K562 (cell line): ENCODE results near the gene HPN. TPM values are rescaled to one million over a fixed set of nuclear protein-coding genes. Genes with fewer than 3 reads are reported as not detected.

Experiments used
- ATAC-seq: fragments of 200-7000 bp; cut with Tn5 transposase; 3 replicates; pipeline ENCODE4 v1.9.1; 2020; ENCODE audit warnings: moderate library complexity
- BruUV-seq: library from RNA; stranded (reverse); fragments of 400-500 nt; replicated peaks from 2 replicates; lab custom pipeline; 2021; lab: Mats Ljungman, UMichigan
- CTCF ChIA-PET: fragments of 300-600 bp; formaldehyde crosslinking; extraction: SDS; loops from one replicate; lab custom pipeline; 2021; ENCODE audit warnings: low intra/inter-chr PET ratio; lab: Yijun Ruan, JAX
- POLR2A ChIA-PET: fragments of 300-600, 350-650 bp; sonication (Branson Sonifier 250); formaldehyde crosslinking; extraction: SDS; loops from one replicate; lab custom pipeline; 2021; ENCODE audit warnings: antibody characterized with exemption, inconsistent platforms; lab: Yijun Ruan, JAX
- DNase-seq, 4 experiments: peaks; one replicate each; pipeline versions ENCODE4 v3.0.0 to v3.0.0-alpha.2; 2011 to 2018; ENCODE audit warnings: low spot score in 3 of 4, mixed read lengths in 3 of 4; ENCODE audit errors: extremely low read depth in 1 of 4
- FAIRE-seq: peaks from 2 replicates; lab custom pipeline; 2011; peaks lifted over from hg19 to GRCh38; lab: Jason Lieb, UNC
- H2AFZ ChIP-seq: 2 replicates; pipeline ENCODE4 v1.6.0; 2011; ENCODE audit warnings: low read depth, low read length, control low read depth, inconsistent platforms
- H3K27ac ChIP-seq: fragments of 200-600 bp; 3 replicates; pipeline ENCODE4 v1.8.0; 2011; ENCODE audit warnings: low read depth, mild to moderate bottlenecking, control low read depth, inconsistent platforms, low read length, moderate library complexity, mixed read lengths; ENCODE audit errors: extremely low read depth
- H3K27me3 ChIP-seq, 2 experiments: fragments of 300-600 bp in 1 of 2; 2 replicates in 1 of 2; 3 replicates in 1 of 2; pipeline versions ENCODE4 v1.6.0 to v1.8.0; 2011; ENCODE audit warnings: inconsistent platforms in 2 of 2, low read length in 2 of 2, mild to moderate bottlenecking in 1 of 2, mixed read lengths in 1 of 2, moderate library complexity in 1 of 2; ENCODE audit not compliant: control insufficient read depth in 2 of 2, insufficient read depth in 2 of 2
- H3K36me3 ChIP-seq: fragments of 300-600 bp; 3 replicates; pipeline ENCODE4 v1.8.0; 2011; ENCODE audit warnings: mild to moderate bottlenecking, low read length, inconsistent platforms; ENCODE audit not compliant: control insufficient read depth, insufficient read depth
- H3K4me1 ChIP-seq, 2 experiments: fragments of 200-600 bp in 1 of 2; replicated peaks in 1 of 2; 2 replicates in 1 of 2; 3 replicates in 1 of 2; pipeline versions ENCODE4 v1.5.1 to v1.8.0; 2011; ENCODE audit warnings: inconsistent platforms in 2 of 2, low read length in 2 of 2, mild to moderate bottlenecking in 1 of 2, mixed read lengths in 1 of 2, moderate library complexity in 1 of 2; ENCODE audit not compliant: control insufficient read depth in 2 of 2, insufficient read depth in 2 of 2
- H3K4me2 ChIP-seq: 2 replicates; pipeline ENCODE4 v1.6.1; 2011; ENCODE audit warnings: low read length, control low read depth, inconsistent platforms, mixed read lengths; ENCODE audit not compliant: insufficient read depth
- H3K4me3 ChIP-seq: fragments of 200-600 bp; sonication (generic), shearing (Covaris generic); 2 replicates; pipeline ENCODE4 v1.5.1; 2016; ENCODE audit warnings: control low read depth, inconsistent platforms
- H3K79me2 ChIP-seq: fragments of 200-600 bp; 3 replicates; pipeline ENCODE4 v1.8.0; 2011; ENCODE audit warnings: low read length, inconsistent platforms; ENCODE audit not compliant: control insufficient read depth, insufficient read depth
- H3K9ac ChIP-seq, 2 experiments: 2 replicates each; pipeline versions ENCODE4 v1.6.0 to v1.6.1; 2011; ENCODE audit warnings: low read depth in 2 of 2, low read length in 2 of 2, control low read depth in 1 of 2, inconsistent platforms in 1 of 2, mild to moderate bottlenecking in 1 of 2, mixed read lengths in 1 of 2; ENCODE audit not compliant: insufficient read depth in 1 of 2
- H3K9me1 ChIP-seq: one replicate; pipeline ENCODE4 v1.6.0; 2011; ENCODE audit warnings: inconsistent platforms, mild to moderate bottlenecking, low read length, moderate library complexity; ENCODE audit not compliant: control insufficient read depth, insufficient read depth
- H3K9me3 ChIP-seq: replicated peaks from 2 replicates; pipeline ENCODE4 v1.5.1; 2011; ENCODE audit warnings: low read depth, low read length, inconsistent platforms; ENCODE audit not compliant: control insufficient read depth, insufficient read depth
- H4K20me1 ChIP-seq: replicated peaks from 2 replicates; pipeline ENCODE4 v1.6.1; 2011; ENCODE audit warnings: low read length, inconsistent platforms, mixed read lengths; ENCODE audit not compliant: control insufficient read depth, insufficient read depth
- BHLHE40 ChIP-seq: IDR thresholded peaks from 2 replicates; pipeline ENCODE4 v1.6.1; 2011; ENCODE audit warnings: low read length, improper control_type of control experiment
- E4F1 ChIP-seq: fragments of 250-450 bp; sonication (Bioruptor Pico); IDR thresholded peaks from 2 replicates; pipeline ENCODE4 v1.5.0; 2021; ENCODE audit warnings: mild to moderate bottlenecking, borderline replicate concordance
- EP400 ChIP-seq: fragments of 450-650 bp; IDR thresholded peaks from 2 replicates; pipeline ENCODE4 v1.6.1; 2017; ENCODE audit warnings: antibody characterized with exemption, mild to moderate bottlenecking, moderate library complexity
- FOXP1 ChIP-seq: sonication (generic); formaldehyde crosslinking; IDR thresholded peaks from 2 replicates; pipeline ENCODE4 v1.8.0; 2022; ENCODE audit warnings: mild to moderate bottlenecking, missing genetic modification reagents
- NONO ChIP-seq, 2 experiments: fragments of 200-400 bp in 1 of 2; fragments of 450-650 bp in 1 of 2; formaldehyde crosslinking in 1 of 2; IDR thresholded peaks; 2 replicates each; pipeline ENCODE4 v1.6.1; 2017; ENCODE audit warnings: low read depth in 2 of 2, mild to moderate bottlenecking in 2 of 2, moderate library complexity in 2 of 2, low read length in 1 of 2
- PCBP1 ChIP-seq: fragments of 200-400 bp; formaldehyde crosslinking; IDR thresholded peaks from 2 replicates; pipeline ENCODE4 v1.6.1; 2018; ENCODE audit warnings: mild to moderate bottlenecking, low read depth, low read length; ENCODE audit not compliant: poor library complexity, severe bottlenecking
- POU5F1 ChIP-seq: fragments of 150-350 bp; IDR thresholded peaks from 2 replicates; pipeline ENCODE4 v1.6.1; 2014; ENCODE audit warnings: borderline replicate concordance, low read length, low read depth, mild to moderate bottlenecking; ENCODE audit not compliant: partially characterized antibody
- RHOXF2B ChIP-seq: fragments of 250-450 bp; sonication (Bioruptor Pico); conservative IDR thresholded peaks from 2 replicates; pipeline ENCODE4 v1.5.1; 2021
- RNF219 ChIP-seq: fragments of 250-450 bp; sonication (Bioruptor Pico); IDR thresholded peaks from 2 replicates; pipeline ENCODE4 v1.5.0; 2022; ENCODE audit warnings: mild to moderate bottlenecking
- TEAD2 ChIP-seq: fragments of 450-650 bp; IDR thresholded peaks from 2 replicates; pipeline ENCODE4 v1.6.1; 2016; ENCODE audit warnings: missing genetic modification characterization, control low read depth, missing compliant biosample characterization
- WGBS: fragments of 100-300 bp; shearing (Covaris generic); methylation state at CpG from one replicate; pipeline ENCODE4 v1.1.6; 2016; ENCODE audit warnings: low coverage, mixed read lengths; ENCODE audit not compliant: insufficient coverage; ENCODE audit errors: missing lambda C conversion rate; 5-methylcytosine and 5-hydroxymethylcytosine counted together
- in situ Hi-C: fragments of 300-500 bp; cut with MboI; formaldehyde crosslinking; loops from 4 replicates; pipeline ENCODE4 v1.15.0; 2018; ENCODE audit warnings: inconsistent platforms, mixed read lengths
- intact Hi-C: fragments of 100-400 bp; cut with micrococcal nuclease; formaldehyde crosslinking; loops from 2 replicates; pipeline ENCODE4 v1.14.2; 2022
- polyA plus RNA-seq, 8 experiments: library from polyadenylated mRNA; depleted of rRNA in 4 of 8; stranded (reverse) in 5 of 8; unstranded in 3 of 8; fragments of >200 nt; fragmentation: Nextera tagmentation in 2 of 8; fragmentation: Illumina TruSeq in 1 of 8; extraction: Ambion mirVana in 2 of 8; extraction: Trizol in 1 of 8; gene quantifications; 2 replicates each; pipeline versions ENCODE4 v1.2.1 to v1.2.3, GENCODE V29; 2011 to 2014; ENCODE audit warnings: inconsistent platforms in 1 of 8, missing spikeins in 1 of 8
- total RNA-seq, 7 experiments: library from RNA; depleted of rRNA in 6 of 7; stranded (reverse); fragments of >200 nt in 6 of 7; fragmentation: Illumina TruSeq in 2 of 7; extraction: Trizol in 2 of 7; gene quantifications; 2 replicates each; pipeline versions ENCODE4 v1.2.1 to v1.2.3, GENCODE V29; 2011 to 2021; ENCODE audit warnings: low replicate concordance in 1 of 7

Gene HPN
- total and polyA plus RNA-seq, 9 of the 15 experiments (the other 6 are each of a cell fraction or from before 2014, with no cell fraction given) = 0.10 to 0.20 TPM; not detected in 7

DNA sequence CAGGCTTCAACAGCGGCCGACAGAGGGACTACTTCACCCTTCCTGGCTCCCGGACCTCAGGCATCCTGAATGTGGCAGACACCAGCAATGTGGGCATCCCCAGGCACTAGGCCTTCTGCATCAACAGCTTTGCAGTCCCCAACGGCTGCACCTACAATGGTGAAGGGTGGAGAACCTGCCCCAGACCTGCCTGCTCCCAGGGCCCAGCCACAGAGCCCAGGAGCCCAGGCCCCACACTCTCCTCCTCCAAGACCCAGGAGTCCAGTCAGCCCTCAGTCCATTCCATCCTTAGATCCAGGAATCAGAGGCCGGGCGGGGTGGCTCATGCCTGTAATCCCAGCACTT is 34.5 kb downstream of the HPN start (continued):
- no peak for TF ChIP-seq POU5F1
- no peak for TF ChIP-seq RHOXF2B
- no peak for TF ChIP-seq RNF219 (CRISPR knock-in tag)
- no peak for TF ChIP-seq PCBP1

GRCh38 chr19:35076657-35077056 is 35.1 kb downstream of the HPN start:
- DNase-seq = no peak
- no peaks in the 10 kb centered on the region for H4K20me1 ChIP-seq
- POLR2A ChIA-PET = no interaction called here
- H3K4me1 ChIP-seq = peaks cover 0 to 32% of the 10 kb centered on the region in 2 experiments; a peak in 2 of 5 replicates
- no peaks in the 10 kb centered on the region for H3K9me3 ChIP-seq
- CTCF ChIA-PET = interaction anchor here (0.6 kb wide), 1 partner anchor 537 kb away, joined by 3 read pairs; no protein-coding TSS in a partner anchor
- no peak overlapping the region for H3K4me3 ChIP-seq
- H3K27me3 ChIP-seq = peaks cover 37 to 76% of the 10 kb centered on the region in 2 experiments; a peak in 4 of 5 replicates
- H3K36me3 ChIP-seq = no peaks in the 10 kb centered on the region
- H3K27ac ChIP-seq = no peak overlapping the region
- no peaks in the 10 kb centered on the region for H3K79me2 ChIP-seq
- H3K9me1 ChIP-seq = no peaks in the 10 kb centered on the region
- no peak overlapping the region for H2AFZ ChIP-seq
- in situ Hi-C loops = no loop called here
- H3K4me2 ChIP-seq = no peak overlapping the region
- no peak for FAIRE-seq
- no TSS peak for BruUV-seq
- TF ChIP-seq E4F1 (CRISPR knock-in tag) (no peak), FOXP1 (no peak), TEAD2 (tag) (no peak), BHLHE40 (no peak), EP400 (no peak), NONO (IDR thresholded peaks at IDR 0.05; ENCODE audit: low read depth in 2 of 2, low read length in 1 of 2) (no peak)
- TF ChIP-seq, all 486 proteins: peak for 0
- WGBS = 14% methylated on average over 8 of the region's 8 CpGs
- intact Hi-C loops = no loop called here
- no peak overlapping the region for H3K9ac ChIP-seq
- ATAC-seq = no peak
